ENCODE measurements around the gene EME2.
A peak's percentile ranks its signal among the peaks of the same experiment; 100 is the strongest.

The EME2 gene

DNA sequence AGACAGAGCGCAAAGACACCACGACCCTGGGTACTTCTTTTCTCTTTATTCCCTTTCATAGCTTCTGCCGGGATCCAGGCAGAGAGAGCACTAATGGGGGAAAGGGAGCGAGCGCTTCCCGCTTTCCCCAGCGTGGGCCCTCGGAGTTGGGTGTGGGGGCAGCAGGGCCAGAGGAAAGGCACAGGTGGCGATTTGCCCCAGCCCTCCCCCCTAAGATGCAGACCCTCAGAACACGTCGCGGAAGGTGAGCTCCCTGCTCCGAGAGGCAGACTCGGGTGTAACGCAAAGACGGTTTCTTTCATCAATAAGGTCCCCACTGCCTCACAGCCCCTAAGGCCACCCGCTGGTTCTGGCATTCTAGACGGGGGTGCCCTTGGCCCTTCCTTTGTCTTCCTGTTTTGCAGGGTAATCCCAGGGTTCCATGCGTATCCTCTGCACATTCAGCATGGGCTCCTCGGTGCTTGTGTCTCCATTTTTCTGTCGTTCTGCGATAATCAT lies 697 bp upstream of the EME2 start:
- Histone ChIP-seq H3K4me3 (peak overlapping the region; percentile 87 to 99), H3K27ac (peak overlapping the region; percentile 85 to 95), H3K27me3 (no peaks in the 10 kb centered on the region), H3K9me3 (no peaks in the 10 kb centered on the region), H3K36me3 (peaks cover 24 to 50% (median 40%) of the 10 kb centered on the region in 3 donors), H3K4me1 (peaks cover 0 to 61% (median 35%) of the 10 kb centered on the region in 4 donors)
- no peak for DNase-seq
- intact Hi-C loops (cut with DNase I; ENCODE audit: low total_unique reads), result no loop called here
- TF ChIP-seq, protein P1, sequence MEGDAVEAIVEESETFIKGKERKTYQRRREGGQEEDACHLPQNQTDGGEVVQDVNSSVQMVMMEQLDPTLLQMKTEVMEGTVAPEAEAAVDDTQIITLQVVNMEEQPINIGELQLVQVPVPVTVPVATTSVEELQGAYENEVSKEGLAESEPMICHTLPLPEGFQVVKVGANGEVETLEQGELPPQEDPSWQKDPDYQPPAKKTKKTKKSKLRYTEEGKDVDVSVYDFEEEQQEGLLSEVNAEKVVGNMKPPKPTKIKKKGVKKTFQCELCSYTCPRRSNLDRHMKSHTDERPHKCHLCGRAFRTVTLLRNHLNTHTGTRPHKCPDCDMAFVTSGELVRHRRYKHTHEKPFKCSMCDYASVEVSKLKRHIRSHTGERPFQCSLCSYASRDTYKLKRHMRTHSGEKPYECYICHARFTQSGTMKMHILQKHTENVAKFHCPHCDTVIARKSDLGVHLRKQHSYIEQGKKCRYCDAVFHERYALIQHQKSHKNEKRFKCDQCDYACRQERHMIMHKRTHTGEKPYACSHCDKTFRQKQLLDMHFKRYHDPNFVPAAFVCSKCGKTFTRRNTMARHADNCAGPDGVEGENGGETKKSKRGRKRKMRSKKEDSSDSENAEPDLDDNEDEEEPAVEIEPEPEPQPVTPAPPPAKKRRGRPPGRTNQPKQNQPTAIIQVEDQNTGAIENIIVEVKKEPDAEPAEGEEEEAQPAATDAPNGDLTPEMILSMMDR (IDR thresholded peaks at IDR 0.05), result no peak

DNA sequence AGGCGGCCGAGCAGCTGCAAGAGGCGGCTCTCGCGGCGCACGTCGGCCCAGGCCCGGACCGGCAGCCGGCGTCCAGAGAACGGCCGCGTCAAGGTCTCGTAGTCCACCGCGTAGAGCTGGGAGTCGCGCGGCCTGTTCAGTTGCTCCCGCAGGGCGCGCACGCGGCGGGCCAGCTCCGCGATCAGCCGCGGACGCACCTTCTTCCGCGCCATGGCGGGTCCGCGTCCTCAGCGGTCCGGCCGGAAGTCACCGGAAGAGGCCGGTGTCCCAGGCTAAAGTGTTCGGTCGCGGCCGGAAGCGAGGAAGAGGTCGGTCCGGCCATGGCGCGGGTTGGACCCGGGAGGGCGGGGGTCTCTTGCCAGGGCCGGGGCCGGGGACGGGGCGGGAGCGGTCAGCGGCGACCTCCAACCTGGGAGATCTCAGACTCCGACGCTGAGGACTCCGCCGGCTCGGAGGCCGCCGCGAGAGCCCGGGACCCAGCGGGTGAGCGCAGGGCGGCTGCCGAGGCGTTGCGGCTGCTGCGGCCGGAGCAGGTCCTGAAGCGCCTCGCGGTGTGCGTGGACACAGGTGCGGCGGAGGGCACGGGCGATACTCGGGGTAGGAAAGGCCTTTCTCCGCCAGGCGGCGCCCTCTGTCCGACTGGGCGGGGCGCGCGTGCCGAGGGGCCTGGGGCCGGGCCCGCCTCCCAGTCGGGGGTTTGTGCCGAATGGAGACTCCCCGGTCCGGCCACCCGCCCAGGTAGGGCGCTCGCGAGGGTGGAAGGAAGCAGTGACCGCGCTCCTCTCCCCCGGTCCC lies 495 bp downstream of the EME2 start, which contains the start of gene MRPS34:
TSS of gene MRPS34 (minus strand) at position 227 of the 795 bp plus-strand sequence. CDS start at position 212, 15 bp downstream.
- intact Hi-C loops (cut with DNase I; ENCODE audit: low total_unique reads), result no loop called here
- Histone ChIP-seq H3K27me3 (no peaks in the 10 kb centered on the region), H3K4me1 (peaks cover 0 to 56% (median 35%) of the 10 kb centered on the region in 4 donors), H3K4me3 (peak within 1 kb of the TSS; percentile 87 to 99), H3K36me3 (peaks cover 23 to 50% (median 40%) of the 10 kb centered on the region in 3 donors), H3K9me3 (no peaks in the 10 kb centered on the region), H3K27ac (peak within 1 kb of the TSS; percentile 85 to 95)
- TF ChIP-seq, protein P1 (IDR thresholded peaks at IDR 0.05), result peak; percentile 58 to 63
- DNase-seq, result peak; percentile 77 to 87

DNA sequence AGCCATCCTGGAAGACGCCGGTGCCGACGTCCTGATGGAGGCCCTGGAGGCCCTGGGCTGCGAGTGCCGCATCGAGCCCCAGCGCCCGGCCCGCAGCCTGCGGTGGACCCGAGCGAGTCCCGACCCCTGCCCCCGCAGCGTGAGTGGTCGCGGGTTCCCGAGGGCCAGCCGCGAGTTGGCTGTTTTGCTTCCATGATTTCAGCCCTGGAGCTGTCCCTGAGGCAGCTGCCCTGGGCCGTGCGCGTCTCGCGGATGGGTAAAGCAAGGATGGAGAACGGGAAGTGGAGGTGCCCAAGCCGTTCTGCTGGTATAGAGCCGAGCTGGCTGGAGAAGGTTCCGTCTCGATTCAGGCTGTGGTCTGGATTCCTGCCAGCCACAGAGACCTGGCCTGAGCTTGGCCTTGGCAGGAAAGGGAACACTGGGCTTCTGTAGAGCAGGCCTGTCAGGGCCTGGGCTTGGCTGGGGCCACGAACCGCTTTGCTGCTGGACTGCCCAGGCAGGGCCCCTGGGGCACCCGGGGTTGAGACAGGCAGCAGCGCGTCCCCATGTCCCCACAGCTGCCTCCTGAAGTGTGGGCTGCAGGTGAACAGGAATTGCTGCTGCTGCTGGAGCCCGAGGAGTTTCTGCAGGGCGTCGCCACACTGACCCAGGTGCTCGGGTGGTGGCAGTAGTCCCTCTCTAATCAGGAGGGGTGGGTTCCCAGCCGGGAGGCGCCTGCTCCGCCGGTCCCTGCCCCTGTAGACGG lies 1.3 kb downstream of the EME2 start:
- peak overlapping the region; percentile 87 to 99 for H3K4me3 ChIP-seq
- peaks cover 0 to 57% (median 35%) of the 10 kb centered on the region in 4 donors for H3K4me1 ChIP-seq
- H3K9me3 ChIP-seq, result no peaks in the 10 kb centered on the region
- intact Hi-C loops (cut with DNase I; ENCODE audit: low total_unique reads), result no loop called here
- H3K36me3 ChIP-seq, result peaks cover 23 to 50% (median 39%) of the 10 kb centered on the region in 3 donors
- H3K27me3 ChIP-seq, result no peaks in the 10 kb centered on the region
- TF ChIP-seq, protein P1 (IDR thresholded peaks at IDR 0.05), result no peak
- H3K27ac ChIP-seq, result peak overlapping the region; percentile 85 to 95
- no peak for DNase-seq

DNA sequence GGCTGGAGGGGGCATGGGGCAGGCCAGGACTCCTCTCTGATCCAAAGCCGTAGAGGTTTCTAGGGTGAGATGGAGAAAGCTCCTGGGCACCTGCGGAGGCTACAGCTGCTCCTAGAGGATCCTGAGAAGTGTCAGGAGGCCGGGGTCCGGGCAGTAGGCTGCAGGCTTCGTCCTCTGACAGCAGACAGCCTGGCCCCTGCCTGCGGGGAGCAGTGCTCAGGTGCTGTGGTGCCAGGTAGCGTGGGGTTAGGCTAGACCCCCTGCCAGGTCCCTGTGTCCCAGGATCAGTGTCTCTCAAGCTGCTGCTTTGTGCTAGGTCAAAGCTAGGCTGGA lies 1.8 kb downstream of the EME2 start:
- peaks cover 23 to 50% (median 42%) of the 10 kb centered on the region in 3 donors for H3K36me3 ChIP-seq
- intact Hi-C loops (cut with DNase I; ENCODE audit: low total_unique reads), result no loop called here
- peak overlapping the region; percentile 87 to 99 for H3K4me3 ChIP-seq
- H3K4me1 ChIP-seq, result peaks cover 0 to 55% (median 33%) of the 10 kb centered on the region in 4 donors
- H3K27me3 ChIP-seq, result no peaks in the 10 kb centered on the region
- TF ChIP-seq, protein P1 (IDR thresholded peaks at IDR 0.05), result no peak
- H3K27ac ChIP-seq, result peak overlapping the region; percentile 85 to 95
- H3K9me3 ChIP-seq, result no peaks in the 10 kb centered on the region
- DNase-seq, result no peak

DNA sequence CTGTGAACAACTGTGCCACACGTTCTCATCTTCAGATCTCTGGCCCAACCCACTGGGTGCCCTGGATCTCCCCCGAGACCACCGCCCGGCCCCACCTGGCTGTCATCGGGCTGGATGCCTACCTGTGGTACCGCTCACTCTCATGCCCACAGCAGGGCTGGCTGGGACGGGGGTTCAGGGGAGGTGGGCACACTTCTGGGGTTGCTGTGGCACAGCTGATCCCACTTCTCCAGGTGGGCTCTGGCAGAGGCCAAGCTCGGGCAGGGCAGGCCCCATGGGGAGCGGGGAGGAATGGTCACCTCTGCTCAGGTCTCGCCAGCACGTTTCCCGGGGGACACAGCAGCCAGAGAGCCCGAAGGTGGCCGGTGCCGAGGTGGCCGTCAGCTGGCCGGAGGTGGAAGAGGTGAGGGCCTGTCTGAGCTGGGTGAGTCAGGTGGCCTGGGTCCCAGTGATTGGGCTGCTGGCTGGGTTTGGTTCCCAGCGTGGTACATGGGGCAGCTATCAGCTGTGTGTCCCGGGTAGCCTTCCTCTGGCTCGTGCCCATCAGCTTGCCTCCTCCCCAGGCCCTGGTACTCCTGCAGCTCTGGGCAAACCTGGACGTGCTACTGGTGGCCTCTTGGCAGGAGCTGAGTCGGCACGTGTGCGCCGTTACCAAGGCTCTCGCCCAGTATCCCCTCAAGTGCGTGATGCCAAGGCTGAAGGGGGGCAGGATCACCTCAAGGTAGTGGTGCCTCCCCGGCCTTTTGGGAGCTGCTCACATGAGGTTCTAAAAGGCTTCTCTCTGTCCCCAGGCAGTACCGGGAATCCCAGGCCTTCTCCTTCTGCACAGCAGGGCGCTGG lies 2.6 kb downstream of the EME2 start:
- Histone ChIP-seq H3K27ac (no peak overlapping the region), H3K9me3 (no peaks in the 10 kb centered on the region), H3K36me3 (peaks cover 23 to 55% (median 50%) of the 10 kb centered on the region in 3 donors), H3K27me3 (no peaks in the 10 kb centered on the region), H3K4me3 (no peak overlapping the region), H3K4me1 (peaks cover 0 to 54% (median 30%) of the 10 kb centered on the region in 4 donors)
- TF ChIP-seq, protein P1 (IDR thresholded peaks at IDR 0.05), result no peak
- DNase-seq, result no peak
- intact Hi-C loops (cut with DNase I; ENCODE audit: low total_unique reads), result no loop called here

All from tibial artery (tissue), 4 donors.